WTC11 (cell line): ENCODE data around the gene TGFBR2. TPM values are rescaled to one million over a fixed set of nuclear protein-coding genes. Genes with fewer than 3 reads are reported as not detected.

Source experiments
- ATAC-seq: fragments of 200-7000 bp; cut with Tn5 transposase; 2 replicates; pipeline ENCODE4 v1.10.0; 2021; ENCODE audit warnings: mild to moderate bottlenecking, moderate library complexity
- CTCF ChIA-PET: fragments of 300-600 bp; sonication (Branson Sonifier 250); formaldehyde crosslinking; loops from one replicate; lab custom pipeline; 2021; ENCODE audit warnings: antibody characterized with exemption; lab: Charles Lee
- POLR2A ChIA-PET: fragments of 350-600 bp; sonication (Branson Sonifier 250); formaldehyde crosslinking; loops from one replicate; lab custom pipeline; 2021; ENCODE audit warnings: antibody characterized with exemption; lab: Charles Lee
- DNase-seq: peaks from one replicate; pipeline ENCODE4 v3.0.0; 2021; ENCODE audit warnings: low spot score
- H3K27ac Mint-ChIP-seq: 2 replicates; pipeline ENCODE4 v1.8.0; 2021; ENCODE audit warnings: mixed read lengths
- H3K27me3 Mint-ChIP-seq: 2 replicates; pipeline ENCODE4 v1.8.0; 2021; ENCODE audit warnings: low read depth, mild to moderate bottlenecking, moderate library complexity, mixed read lengths
- H3K36me3 Mint-ChIP-seq: 2 replicates; pipeline ENCODE4 v1.8.0; 2021; ENCODE audit warnings: mixed read lengths
- H3K4me1 Mint-ChIP-seq: 2 replicates; pipeline ENCODE4 v1.8.0; 2022; ENCODE audit warnings: mixed read lengths
- H3K4me3 Mint-ChIP-seq: 2 replicates; pipeline ENCODE4 v1.8.0; 2021; ENCODE audit warnings: mild to moderate bottlenecking, moderate library complexity, mixed read lengths
- H3K9me3 Mint-ChIP-seq: 2 replicates; pipeline ENCODE4 v1.8.0; 2021; ENCODE audit warnings: mixed read lengths
- CDX4 ChIP-seq: fragments of 250-450 bp; sonication (Bioruptor Pico); IDR thresholded peaks from 2 replicates; pipeline ENCODE4 v1.9.0; 2021; ENCODE audit warnings: moderate library complexity, mild to moderate bottlenecking, inconsistent platforms, borderline replicate concordance
- CTCF ChIP-seq: fragments of 200-600 bp; IDR thresholded peaks from 2 replicates; pipeline ENCODE4 v1.8.0; 2022; ENCODE audit warnings: antibody characterized with exemption
- EMX1 ChIP-seq: fragments of 250-450 bp; sonication (Bioruptor Pico); IDR thresholded peaks from 2 replicates; pipeline ENCODE4 v1.8.0; 2021; ENCODE audit warnings: mild to moderate bottlenecking
- ESRRA ChIP-seq: sonication (generic); formaldehyde crosslinking; IDR thresholded peaks from 2 replicates; pipeline ENCODE4 v1.8.1; 2022; ENCODE audit warnings: mild to moderate bottlenecking, missing genetic modification reagents, borderline replicate concordance
- FOXJ3 ChIP-seq: sonication (generic); formaldehyde crosslinking; IDR thresholded peaks from 2 replicates; pipeline ENCODE4 v1.9.0; 2021; ENCODE audit warnings: missing genetic modification reagents, mild to moderate bottlenecking, borderline replicate concordance
- FOXK1 ChIP-seq: sonication (generic); formaldehyde crosslinking; IDR thresholded peaks from 2 replicates; pipeline ENCODE4 v1.8.0; 2022; ENCODE audit warnings: mild to moderate bottlenecking, moderate library complexity, missing genetic modification reagents
- FOXP1 ChIP-seq: sonication (generic); formaldehyde crosslinking; IDR thresholded peaks from 2 replicates; pipeline ENCODE4 v1.8.0; 2022; ENCODE audit warnings: missing genetic modification reagents, mild to moderate bottlenecking, moderate library complexity, borderline replicate concordance
- GABPB1 ChIP-seq: sonication (generic); formaldehyde crosslinking; IDR thresholded peaks from 2 replicates; pipeline ENCODE4 v1.8.1; 2023; ENCODE audit warnings: mild to moderate bottlenecking, missing genetic modification reagents
- HMGA2 ChIP-seq: fragments of 250-450 bp; sonication (Bioruptor Pico); IDR thresholded peaks from 2 replicates; pipeline ENCODE4 v1.4.0; 2021; ENCODE audit warnings: mild to moderate bottlenecking, moderate library complexity
- MYBL2 ChIP-seq: sonication (generic); formaldehyde crosslinking; IDR thresholded peaks from 2 replicates; pipeline ENCODE4 v1.8.1; 2023; ENCODE audit warnings: mild to moderate bottlenecking, moderate library complexity, missing genetic modification reagents
- NFE2L1 ChIP-seq: sonication (generic); formaldehyde crosslinking; IDR thresholded peaks from 2 replicates; pipeline ENCODE4 v1.8.1; 2023; ENCODE audit warnings: missing genetic modification reagents
- NFYB ChIP-seq: sonication (generic); formaldehyde crosslinking; conservative IDR thresholded peaks from 2 replicates; pipeline ENCODE4 v1.8.0; 2022; ENCODE audit warnings: low read depth, missing genetic modification reagents
- NR2C2 ChIP-seq: sonication (generic); formaldehyde crosslinking; IDR thresholded peaks from 2 replicates; pipeline ENCODE4 v1.8.0; 2022; ENCODE audit warnings: mild to moderate bottlenecking, missing genetic modification reagents
- PRRX2 ChIP-seq: fragments of 250-450 bp; sonication (Bioruptor Pico); IDR thresholded peaks from 2 replicates; pipeline ENCODE4 v1.8.0; 2021; ENCODE audit warnings: mild to moderate bottlenecking
- RORB ChIP-seq: fragments of 250-450 bp; sonication (Bioruptor Pico); IDR thresholded peaks from 2 replicates; pipeline ENCODE4 v1.9.0; 2021; ENCODE audit warnings: mild to moderate bottlenecking
- TCF7 ChIP-seq: sonication (generic); formaldehyde crosslinking; IDR thresholded peaks from 2 replicates; pipeline ENCODE4 v1.8.0; 2022; ENCODE audit warnings: mild to moderate bottlenecking, low read depth, missing genetic modification reagents, moderate library complexity
- TEAD4 ChIP-seq: sonication (generic); formaldehyde crosslinking; IDR thresholded peaks from 2 replicates; pipeline ENCODE4 v1.8.0; 2022; ENCODE audit warnings: mild to moderate bottlenecking, missing genetic modification reagents
- TP53 ChIP-seq: sonication (generic); formaldehyde crosslinking; IDR thresholded peaks from 2 replicates; pipeline ENCODE4 v1.8.1; 2023; ENCODE audit warnings: mild to moderate bottlenecking, missing genetic modification reagents
- ZBTB21 ChIP-seq: sonication (generic); formaldehyde crosslinking; IDR thresholded peaks from 2 replicates; pipeline ENCODE4 v1.8.1; 2023; ENCODE audit warnings: mild to moderate bottlenecking, missing genetic modification reagents, borderline replicate concordance
- ZBTB43 ChIP-seq: sonication (generic); formaldehyde crosslinking; IDR thresholded peaks from 2 replicates; pipeline ENCODE4 v1.8.1; 2023; ENCODE audit warnings: mild to moderate bottlenecking, missing genetic modification reagents
- ZNF121 ChIP-seq: sonication (generic); formaldehyde crosslinking; IDR thresholded peaks from 2 replicates; pipeline ENCODE4 v1.8.0; 2023; ENCODE audit warnings: missing genetic modification reagents
- ZNF416 ChIP-seq: fragments of 250-450 bp; sonication (Bioruptor Pico); IDR thresholded peaks from 2 replicates; pipeline ENCODE4 v1.9.0; 2021; ENCODE audit warnings: mild to moderate bottlenecking, inconsistent platforms
- ZNF423 ChIP-seq: fragments of 250-450 bp; sonication (Bioruptor Pico); IDR thresholded peaks from 2 replicates; pipeline ENCODE4 v2.1.2; 2022; ENCODE audit warnings: mild to moderate bottlenecking, moderate library complexity
- ZNF671 ChIP-seq: fragments of 250-450 bp; sonication (Bioruptor Pico); IDR thresholded peaks from 2 replicates; pipeline ENCODE4 v1.8.0; 2021; ENCODE audit warnings: mild to moderate bottlenecking
- total RNA-seq: library from RNA; stranded (reverse); gene quantifications from 3 replicates; pipeline ENCODE4 v1.2.3, GENCODE V29; 2021
- TF ChIP-seq, protein P1 (sequence below): fragments of 250-450 bp; sonication (Bioruptor Pico); IDR thresholded peaks from 2 replicates; pipeline ENCODE4 v1.8.0; 2021; ENCODE audit warnings: mild to moderate bottlenecking
- TF ChIP-seq, protein P2 (sequence below): sonication (generic); formaldehyde crosslinking; IDR thresholded peaks from 2 replicates; pipeline ENCODE4 v1.8.0; 2022; ENCODE audit warnings: mild to moderate bottlenecking, missing genetic modification reagents
- TF ChIP-seq, protein P3 (sequence below): sonication (generic); formaldehyde crosslinking; IDR thresholded peaks from 2 replicates; pipeline ENCODE4 v1.8.1; 2023; ENCODE audit warnings: mild to moderate bottlenecking, missing genetic modification reagents, borderline replicate concordance

TGFBR2 gene
- total RNA-seq, 1 experiment from 2014 or later = 9.6 TPM

DNA sequence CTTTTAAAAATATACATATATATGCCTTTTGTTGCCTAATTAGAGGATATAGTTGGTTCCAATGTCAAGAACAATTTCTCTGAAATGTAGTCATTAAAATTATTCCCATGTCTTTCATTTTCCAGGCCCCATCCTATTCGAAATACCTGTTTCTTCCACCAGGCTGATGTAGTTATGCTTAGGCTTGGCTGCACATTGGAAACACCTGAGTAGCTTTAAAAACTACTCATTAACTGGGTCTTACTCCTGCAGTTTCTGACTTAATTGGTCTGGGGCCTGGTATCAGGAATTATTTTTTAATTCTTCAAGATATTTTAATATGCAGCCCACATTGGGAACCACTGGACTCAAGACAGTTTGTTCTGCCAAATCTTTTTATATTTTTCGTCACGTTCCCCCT, 53.7 kb downstream of the TGFBR2 start:
- Mint-ChIP-seq H3K4me1 (peaks cover 78% of the 10 kb centered on the region), H3K4me3 (no peak overlapping the region), H3K9me3 (no peaks in the 10 kb centered on the region), H3K27me3 (no peaks in the 10 kb centered on the region), H3K27ac (no peak overlapping the region), H3K36me3 (peaks cover 26% of the 10 kb centered on the region)
- no peak for DNase-seq
- TF ChIP-seq ZNF416 (CRISPR knock-in tag) (no peak), GABPB1 (CRISPR knock-in tag) (no peak), NR2C2 (CRISPR knock-in tag) (no peak), ZBTB21 (CRISPR knock-in tag) (no peak), TP53 (no peak), PRRX2 (no peak), CTCF (no peak), NFYB (CRISPR knock-in tag) (no peak), HMGA2 (no peak), TCF7 (no peak), ESRRA (CRISPR knock-in tag) (no peak), EMX1 (CRISPR knock-in tag) (no peak), RORB (CRISPR knock-in tag) (no peak), FOXJ3 (CRISPR knock-in tag) (no peak), ZNF423 (CRISPR knock-in tag) (no peak), FOXP1 (CRISPR knock-in tag) (no peak)
- TF ChIP-seq, protein P1, sequence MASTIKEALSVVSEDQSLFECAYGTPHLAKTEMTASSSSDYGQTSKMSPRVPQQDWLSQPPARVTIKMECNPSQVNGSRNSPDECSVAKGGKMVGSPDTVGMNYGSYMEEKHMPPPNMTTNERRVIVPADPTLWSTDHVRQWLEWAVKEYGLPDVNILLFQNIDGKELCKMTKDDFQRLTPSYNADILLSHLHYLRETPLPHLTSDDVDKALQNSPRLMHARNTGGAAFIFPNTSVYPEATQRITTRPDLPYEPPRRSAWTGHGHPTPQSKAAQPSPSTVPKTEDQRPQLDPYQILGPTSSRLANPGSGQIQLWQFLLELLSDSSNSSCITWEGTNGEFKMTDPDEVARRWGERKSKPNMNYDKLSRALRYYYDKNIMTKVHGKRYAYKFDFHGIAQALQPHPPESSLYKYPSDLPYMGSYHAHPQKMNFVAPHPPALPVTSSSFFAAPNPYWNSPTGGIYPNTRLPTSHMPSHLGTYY (CRISPR knock-in tag) = no peak
- TF ChIP-seq, protein P2, sequence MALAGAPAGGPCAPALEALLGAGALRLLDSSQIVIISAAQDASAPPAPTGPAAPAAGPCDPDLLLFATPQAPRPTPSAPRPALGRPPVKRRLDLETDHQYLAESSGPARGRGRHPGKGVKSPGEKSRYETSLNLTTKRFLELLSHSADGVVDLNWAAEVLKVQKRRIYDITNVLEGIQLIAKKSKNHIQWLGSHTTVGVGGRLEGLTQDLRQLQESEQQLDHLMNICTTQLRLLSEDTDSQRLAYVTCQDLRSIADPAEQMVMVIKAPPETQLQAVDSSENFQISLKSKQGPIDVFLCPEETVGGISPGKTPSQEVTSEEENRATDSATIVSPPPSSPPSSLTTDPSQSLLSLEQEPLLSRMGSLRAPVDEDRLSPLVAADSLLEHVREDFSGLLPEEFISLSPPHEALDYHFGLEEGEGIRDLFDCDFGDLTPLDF (CRISPR knock-in tag) = no peak
- TF ChIP-seq, protein P3, sequence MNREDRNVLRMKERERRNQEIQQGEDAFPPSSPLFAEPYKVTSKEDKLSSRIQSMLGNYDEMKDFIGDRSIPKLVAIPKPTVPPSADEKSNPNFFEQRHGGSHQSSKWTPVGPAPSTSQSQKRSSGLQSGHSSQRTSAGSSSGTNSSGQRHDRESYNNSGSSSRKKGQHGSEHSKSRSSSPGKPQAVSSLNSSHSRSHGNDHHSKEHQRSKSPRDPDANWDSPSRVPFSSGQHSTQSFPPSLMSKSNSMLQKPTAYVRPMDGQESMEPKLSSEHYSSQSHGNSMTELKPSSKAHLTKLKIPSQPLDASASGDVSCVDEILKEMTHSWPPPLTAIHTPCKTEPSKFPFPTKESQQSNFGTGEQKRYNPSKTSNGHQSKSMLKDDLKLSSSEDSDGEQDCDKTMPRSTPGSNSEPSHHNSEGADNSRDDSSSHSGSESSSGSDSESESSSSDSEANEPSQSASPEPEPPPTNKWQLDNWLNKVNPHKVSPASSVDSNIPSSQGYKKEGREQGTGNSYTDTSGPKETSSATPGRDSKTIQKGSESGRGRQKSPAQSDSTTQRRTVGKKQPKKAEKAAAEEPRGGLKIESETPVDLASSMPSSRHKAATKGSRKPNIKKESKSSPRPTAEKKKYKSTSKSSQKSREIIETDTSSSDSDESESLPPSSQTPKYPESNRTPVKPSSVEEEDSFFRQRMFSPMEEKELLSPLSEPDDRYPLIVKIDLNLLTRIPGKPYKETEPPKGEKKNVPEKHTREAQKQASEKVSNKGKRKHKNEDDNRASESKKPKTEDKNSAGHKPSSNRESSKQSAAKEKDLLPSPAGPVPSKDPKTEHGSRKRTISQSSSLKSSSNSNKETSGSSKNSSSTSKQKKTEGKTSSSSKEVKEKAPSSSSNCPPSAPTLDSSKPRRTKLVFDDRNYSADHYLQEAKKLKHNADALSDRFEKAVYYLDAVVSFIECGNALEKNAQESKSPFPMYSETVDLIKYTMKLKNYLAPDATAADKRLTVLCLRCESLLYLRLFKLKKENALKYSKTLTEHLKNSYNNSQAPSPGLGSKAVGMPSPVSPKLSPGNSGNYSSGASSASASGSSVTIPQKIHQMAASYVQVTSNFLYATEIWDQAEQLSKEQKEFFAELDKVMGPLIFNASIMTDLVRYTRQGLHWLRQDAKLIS = no peak
- ATAC-seq = no peak
- ChIA-PET POLR2A (no interaction called here), CTCF (no interaction called here)

- Mint-ChIP-seq H3K27ac (0 out of 2 replicates have a peak overlapping the region, but pooled peaks have one; percentile 41), H3K4me1 (peaks cover 83% of the 10 kb centered on the region), H3K36me3 (peaks cover 21% of the 10 kb centered on the region), H3K9me3 (no peaks in the 10 kb centered on the region), H3K4me3 (no peak overlapping the region), H3K27me3 (no peaks in the 10 kb centered on the region)
- ATAC-seq = no peak
- no peak for DNase-seq
- CTCF ChIA-PET = no interaction called here
- POLR2A ChIA-PET = no interaction called here
- TF ChIP-seq CTCF (no peak), TEAD4 (no peak), ZNF416 (CRISPR knock-in tag) (no peak), ZNF121 (no peak), ZBTB43 (CRISPR knock-in tag) (no peak), CDX4 (no peak), NFE2L1 (no peak), ZNF671 (no peak), FOXJ3 (CRISPR knock-in tag) (no peak), PRRX2 (no peak), FOXK1 (CRISPR knock-in tag) (no peak), MYBL2 (CRISPR knock-in tag) (no peak)
Observed at GRCh38 chr3:30660656-30661055, 54.3 kb downstream of the TGFBR2 start.
